HepG2 (cell line): ENCODE results near the gene GPR61. TPM values are rescaled to one million over a fixed set of nuclear protein-coding genes. Genes with fewer than 3 reads are reported as not detected.

Source experiments
- ATAC-seq: fragments of 200-7000 bp; cut with Tn5 transposase; 3 replicates; pipeline ENCODE4 v1.9.1; 2020; ENCODE audit warnings: mild to moderate bottlenecking, moderate library complexity
- BruUV-seq: library from RNA; stranded (reverse); fragments of 400-500 nt; replicated peaks from 2 replicates; lab custom pipeline; 2021; lab: Mats Ljungman, UMichigan
- CTCF ChIA-PET: fragments of 300-600 bp; formaldehyde crosslinking; extraction: SDS; loops from one replicate; lab custom pipeline; 2021; ENCODE audit warnings: low total read pairs, inconsistent platforms, low intra/inter-chr PET ratio; lab: Yijun Ruan, JAX
- POLR2A ChIA-PET: fragments of 350-600 bp; sonication (Branson Sonifier 250); formaldehyde crosslinking; loops from one replicate; lab custom pipeline; 2020; ENCODE audit warnings: antibody characterized with exemption, inconsistent platforms; lab: Yijun Ruan, JAX
- DNase-seq: peaks from one replicate; pipeline ENCODE4 v3.0.0-alpha.2; 2015; ENCODE audit warnings: low spot score
- FAIRE-seq: peaks from 3 replicates; lab custom pipeline; 2011; peaks lifted over from hg19 to GRCh38; lab: Jason Lieb, UNC
- H2AFZ ChIP-seq: one replicate; pipeline ENCODE4 v1.6.1; 2011; ENCODE audit warnings: low read length, inconsistent platforms
- H3K27ac ChIP-seq: fragments of 300-600 bp; 3 replicates; pipeline ENCODE4 v1.8.0; 2011; ENCODE audit warnings: mixed run types, mild to moderate bottlenecking, mixed read lengths, low read length, inconsistent platforms; ENCODE audit not compliant: insufficient read depth; ENCODE audit errors: extremely low read length
- H3K27me3 ChIP-seq, 2 experiments: fragments of 200-600 bp in 1 of 2; 2 replicates in 1 of 2; 3 replicates in 1 of 2; pipeline versions ENCODE4 v1.6.0 to v1.8.0; 2011; ENCODE audit warnings: low read length in 2 of 2, mild to moderate bottlenecking in 2 of 2, moderate library complexity in 2 of 2, inconsistent platforms in 1 of 2; ENCODE audit not compliant: insufficient read depth in 2 of 2, control insufficient read depth in 1 of 2
- H3K36me3 ChIP-seq, 2 experiments: fragments of 200-600 bp in 1 of 2; replicated peaks in 1 of 2; 2 replicates in 1 of 2; 3 replicates in 1 of 2; pipeline versions ENCODE4 v1.5.1 to v1.8.0; 2011; ENCODE audit warnings: low read length in 2 of 2, inconsistent platforms in 1 of 2; ENCODE audit not compliant: insufficient read depth in 2 of 2, control insufficient read depth in 1 of 2
- H3K4me1 ChIP-seq: 2 replicates; pipeline ENCODE4 v1.5.1; 2012; ENCODE audit warnings: low read length, inconsistent platforms; ENCODE audit not compliant: insufficient read depth
- H3K4me2 ChIP-seq: 2 replicates; pipeline ENCODE4 v1.6.0; 2011; ENCODE audit warnings: low read depth, low read length, inconsistent platforms
- H3K4me3 ChIP-seq, 3 experiments: fragments of 200-600 bp in 1 of 3; sonication (generic), shearing (Covaris generic) in 1 of 3; replicated peaks in 1 of 3; 2 replicates each; pipeline ENCODE4 v1.5.1; 2011 to 2016; ENCODE audit warnings: low read length in 3 of 3, inconsistent platforms in 2 of 3, low read depth in 2 of 3, mild to moderate bottlenecking in 2 of 3, control low read depth in 1 of 3, mixed read lengths in 1 of 3; ENCODE audit not compliant: insufficient read depth in 1 of 3
- H3K79me2 ChIP-seq: one replicate; pipeline ENCODE4 v1.6.1; 2011; ENCODE audit warnings: low read length, inconsistent platforms; ENCODE audit not compliant: insufficient read depth
- H3K9ac ChIP-seq: 2 replicates; pipeline ENCODE4 v1.6.0; 2011; ENCODE audit warnings: mild to moderate bottlenecking, low read depth, low read length, inconsistent platforms; ENCODE audit not compliant: insufficient read depth
- H3K9me3 ChIP-seq: 2 replicates; pipeline ENCODE4 v1.5.1; 2012; ENCODE audit warnings: mild to moderate bottlenecking, low read length
- H4K20me1 ChIP-seq: 2 replicates; pipeline ENCODE4 v1.6.0; 2011; ENCODE audit warnings: inconsistent platforms, mild to moderate bottlenecking, low read length, moderate library complexity; ENCODE audit not compliant: insufficient read depth
- BRF2 ChIP-seq: sonication (generic); formaldehyde crosslinking; IDR thresholded peaks from 2 replicates; pipeline ENCODE4 v1.8.1; 2022; ENCODE audit warnings: mild to moderate bottlenecking, missing genetic modification reagents
- CREB1 ChIP-seq, 2 experiments: fragments of 450-650 bp in 1 of 2; IDR thresholded peaks; 2 replicates each; pipeline ENCODE4 v1.6.1; 2016 to 2017; ENCODE audit warnings: control low read depth in 1 of 2, mild to moderate bottlenecking in 1 of 2, missing compliant biosample characterization in 1 of 2, missing genetic modification characterization in 1 of 2
- ELF4 ChIP-seq: sonication (generic); formaldehyde crosslinking; IDR thresholded peaks from 2 replicates; pipeline ENCODE4 v1.5.0; 2020; ENCODE audit warnings: missing genetic modification reagents, mild to moderate bottlenecking, moderate library complexity, borderline replicate concordance
- GMEB2 ChIP-seq: IDR thresholded peaks from 2 replicates; pipeline ENCODE4 v1.6.1; 2016; ENCODE audit warnings: missing biosample characterization, missing genetic modification reagents, low read depth
- SMAD1 ChIP-seq: sonication (generic); formaldehyde crosslinking; IDR thresholded peaks from 2 replicates; pipeline ENCODE4 v1.4.0; 2020; ENCODE audit warnings: missing genetic modification reagents, low read depth, mild to moderate bottlenecking, borderline replicate concordance
- YEATS2 ChIP-seq: sonication (generic); formaldehyde crosslinking; IDR thresholded peaks from 2 replicates; pipeline ENCODE4 v1.4.0; 2020; ENCODE audit warnings: missing genetic modification reagents, borderline replicate concordance
- ZNF160 ChIP-seq: sonication (generic); formaldehyde crosslinking; IDR thresholded peaks from 2 replicates; pipeline ENCODE4 v1.8.0; 2022; ENCODE audit warnings: mild to moderate bottlenecking, inconsistent platforms, missing genetic modification reagents
- ZNF274 ChIP-seq: sonication (generic); formaldehyde crosslinking; IDR thresholded peaks from 2 replicates; pipeline ENCODE4 v1.5.1; 2020; ENCODE audit warnings: mild to moderate bottlenecking, missing genetic modification reagents
- ZNF383 ChIP-seq: sonication (generic); formaldehyde crosslinking; IDR thresholded peaks from 2 replicates; pipeline ENCODE4 v1.4.0; 2020; ENCODE audit warnings: missing genetic modification reagents, mild to moderate bottlenecking, borderline replicate concordance
- ZNF572 ChIP-seq: sonication (generic); formaldehyde crosslinking; IDR thresholded peaks from 2 replicates; pipeline ENCODE4 v1.5.1; 2020; ENCODE audit warnings: mild to moderate bottlenecking, missing genetic modification reagents
- ZNF605 ChIP-seq: sonication (generic); formaldehyde crosslinking; IDR thresholded peaks from 2 replicates; pipeline ENCODE4 v1.8.0; 2022; ENCODE audit warnings: mild to moderate bottlenecking, missing genetic modification reagents
- WGBS: methylation state at CpG from one replicate; pipeline ENCODE4 v1.1.6; 2017; ENCODE audit warnings: low lambda C conversion rate; 5-methylcytosine and 5-hydroxymethylcytosine counted together
- in situ Hi-C: cut with HindIII; loops from 2 replicates; pipeline ENCODE4 v1.10.0; 2017; ENCODE audit warnings: low pct_unique_long_range_greater_than_20kb; ENCODE audit not compliant: extremely low pct_ligation_motif_present
- intact Hi-C: fragments of 100-400 bp; cut with micrococcal nuclease; formaldehyde crosslinking; loops from one replicate; pipeline ENCODE4 v1.10.0; 2022; ENCODE audit not compliant: unreplicated experiment
- polyA plus RNA-seq, 8 experiments: library from polyadenylated mRNA; depleted of rRNA in 3 of 8; stranded (reverse) in 7 of 8; unstranded in 1 of 8; fragments of >200 nt; fragmentation: Illumina TruSeq in 4 of 8; extraction: Trizol in 4 of 8; gene quantifications; 2 replicates each; pipeline versions ENCODE4 v1.2.1 to v1.2.3, GENCODE V29; 2011 to 2016; ENCODE audit warnings: low read depth in 4 of 8, missing spikeins in 1 of 8, mixed read lengths in 1 of 8; ENCODE audit not compliant: insufficient read depth in 1 of 8
- total RNA-seq, 5 experiments: library from RNA; depleted of rRNA; stranded (reverse); fragments of >200 nt; fragmentation: Illumina TruSeq; extraction: Trizol; gene quantifications; 2 replicates each; pipeline ENCODE4 v1.2.3, GENCODE V29; 2016; ENCODE audit warnings: low read depth in 1 of 5

GPR61 gene
- total and polyA plus RNA-seq, 2 of the 13 experiments (the other 11 are each of a cell fraction or from before 2014, with no cell fraction given) = not detected

GRCh38 chr1:109493227-109493626, 46.4 kb upstream of the GPR61 start:
- H3K79me2 ChIP-seq = no peaks in the 10 kb centered on the region
- peaks cover 18% of the 10 kb centered on the region for H3K4me1 ChIP-seq
- CTCF ChIA-PET = interaction anchor here (0.8 to 2.2 kb wide), 2 partner anchors 40 to 230 kb away, joined by 5 to 32 read pairs; no protein-coding TSS in a partner anchor
- TF ChIP-seq CREB1 (IDR thresholded peaks at IDR 0.05) = no peak
- TF ChIP-seq CREB1 (CRISPR knock-in tag; IDR thresholded peaks at IDR 0.05) = no peak
- TF ChIP-seq ZNF605 (CRISPR knock-in tag) = 0 out of 2 replicates have a peak, but pooled peaks have one; percentile 3
- TF ChIP-seq ZNF160 = peak; percentile 10; the same call in 1 of the 2 replicates
- peak; percentile 62; the same call in 1 of the 2 replicates for TF ChIP-seq ZNF572
- ATAC-seq = peak; percentile 3
- POLR2A ChIA-PET = interaction anchor here (1.1 to 2.9 kb wide), 5 partner anchors 10 to 67 kb away, joined by 7 to 11 read pairs (median 9); partner anchors contain the start of genes AMIGO1, ATXN7L2 and PSMA5
- no peaks in the 10 kb centered on the region for H4K20me1 ChIP-seq
- H2AFZ ChIP-seq = peak overlapping the region; percentile 98
- intact Hi-C loops = loop anchor here (5.0 kb wide), 1 partner anchor 66 kb away; the partner anchor contains the start of gene PSMA5
- peak overlapping the region; percentile 91 to 98 (median 95) for H3K4me3 ChIP-seq
- H3K27ac ChIP-seq = no peak overlapping the region
- in situ Hi-C loops = loop anchor here (5.0 kb wide), 1 partner anchor 39 kb away; no protein-coding TSS in a partner anchor
- peaks cover 2 to 6% of the 10 kb centered on the region in 2 experiments; a peak in 2 of 5 replicates for H3K36me3 ChIP-seq
- no peak for DNase-seq
- no peaks in the 10 kb centered on the region for H3K27me3 ChIP-seq
- no TSS peak for BruUV-seq
- peak overlapping the region; percentile 66 for H3K9ac ChIP-seq
- WGBS = 72% methylated on average over 3 of the region's 4 CpGs
- peak overlapping the region; percentile 88 for H3K4me2 ChIP-seq
- FAIRE-seq = no peak
- no peaks in the 10 kb centered on the region for H3K9me3 ChIP-seq

- Histone ChIP-seq H3K4me1 (peaks cover 18% of the 10 kb centered on the region), H3K9me3 (no peaks in the 10 kb centered on the region), H3K9ac (peak within 1 kb of the TSS; percentile 66), H3K79me2 (no peaks in the 10 kb centered on the region), H3K4me2 (peak within 1 kb of the TSS; percentile 88), H3K4me3 (peak within 1 kb of the TSS; percentile 91 to 98 (median 95)), H3K36me3 (peaks cover 2 to 6% of the 10 kb centered on the region in 2 experiments; a peak in 2 of 5 replicates), H3K27me3 (no peaks in the 10 kb centered on the region), H2AFZ (peak within 1 kb of the TSS; percentile 98), H3K27ac (peak within 1 kb of the TSS; percentile 40), H4K20me1 (no peaks in the 10 kb centered on the region)
- DNase-seq = peak; percentile 74
- POLR2A ChIA-PET = interaction anchor here (1.1 to 2.9 kb wide), 5 partner anchors 10 to 68 kb away, joined by 7 to 11 read pairs (median 9); partner anchors contain the start of genes AMIGO1, ATXN7L2 and PSMA5
- 2% methylated on average over 14 of the region's 44 CpGs for WGBS
- in situ Hi-C loops = loop anchor here (5.0 kb wide), 1 partner anchor 38 kb away; no protein-coding TSS in a partner anchor
- peak; percentile 91 for ATAC-seq
- intact Hi-C loops = loop anchor here (1.0 to 5.0 kb wide), 2 partner anchors 38 to 67 kb away; partner anchors contain the start of gene PSMA5
- peak; percentile 46 for FAIRE-seq
- CTCF ChIA-PET = interaction anchor here (0.8 to 2.2 kb wide), 2 partner anchors 39 to 230 kb away, joined by 5 to 32 read pairs; no protein-coding TSS in a partner anchor
- BruUV-seq = no TSS peak
- peak; percentile 53; the same call in 1 of the 2 replicates for TF ChIP-seq GMEB2 (CRISPR knock-in tag)
- peak; percentile 94 for TF ChIP-seq ELF4 (CRISPR knock-in tag)
- peak; percentile 60; the same call in 1 of the 2 replicates for TF ChIP-seq ZNF383 (CRISPR knock-in tag)
- peak; percentile 80; the same call in 1 of the 2 replicates for TF ChIP-seq BRF2 (CRISPR knock-in tag)
- no peak for TF ChIP-seq ZNF274 (CRISPR knock-in tag)
- peak; percentile 57; the same call in 1 of the 2 replicates for TF ChIP-seq YEATS2 (CRISPR knock-in tag)
- TF ChIP-seq SMAD1 (CRISPR knock-in tag) = peak; percentile 63; the same call in 1 of the 2 replicates
Measured at GRCh38 chr1:109493805-109494539, 45.7 kb upstream of the GPR61 start, which contains the start of gene CYB561D1. TSS of gene CYB561D1 (plus strand) at chr1:109494094. CDS start at chr1:109494140, 46 bp downstream.
